ENCODE data around the gene IRF8.

Gene IRF8

DNA sequence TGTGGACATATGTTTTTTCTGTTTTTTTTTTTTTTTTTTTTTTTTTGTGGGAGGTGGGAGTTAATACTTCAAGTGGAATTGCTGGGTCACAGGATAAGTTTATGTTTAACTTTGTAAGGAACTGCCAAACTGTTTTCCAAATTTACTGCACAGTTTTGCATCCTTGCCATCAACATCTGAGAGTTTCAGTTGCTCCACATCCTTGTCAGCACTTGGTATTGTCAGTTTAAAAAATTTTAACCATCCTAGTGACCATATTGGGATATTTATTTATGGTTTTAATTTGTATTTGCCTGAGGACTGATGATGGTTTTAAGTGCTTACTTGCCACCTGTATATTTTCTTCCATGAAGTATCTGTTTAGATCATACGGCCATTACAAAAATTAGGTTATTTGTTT, 34.0 kb upstream of the IRF8 start:
- no peaks in the 10 kb centered on the region for H3K36me3 ChIP-seq
- no peak for DNase-seq
- no peak overlapping the region for H3K4me3 ChIP-seq (ENCODE audit: low read depth, low read length)
- no peaks in the 10 kb centered on the region for H3K4me1 ChIP-seq
- H3K9me3 ChIP-seq: no peaks in the 10 kb centered on the region
- TF ChIP-seq CTCF (IDR thresholded peaks at IDR 0.05; ENCODE audit: low read depth, low read length): no peak
- H3K27me3 ChIP-seq: peaks cover 52% of the 10 kb centered on the region

- Histone ChIP-seq H3K27me3 (peaks cover 53% of the 10 kb centered on the region), H3K4me1 (no peaks in the 10 kb centered on the region), H3K9me3 (no peaks in the 10 kb centered on the region), H3K4me3 (ENCODE audit: low read depth, low read length) (no peak overlapping the region), H3K36me3 (no peaks in the 10 kb centered on the region)
- DNase-seq: no peak
- TF ChIP-seq CTCF (IDR thresholded peaks at IDR 0.05; ENCODE audit: low read depth, low read length): no peak
Observed at GRCh38 chr16:85867189-85867588, 31.8 kb upstream of the IRF8 start.

GRCh38 chr16:85868495-85868894, 30.5 kb upstream of the IRF8 start:
- H3K27me3 ChIP-seq: peaks cover 66% of the 10 kb centered on the region
- TF ChIP-seq CTCF (IDR thresholded peaks at IDR 0.05; ENCODE audit: low read depth, low read length): no peak
- H3K36me3 ChIP-seq: no peaks in the 10 kb centered on the region
- DNase-seq: no peak
- no peaks in the 10 kb centered on the region for H3K9me3 ChIP-seq
- no peak overlapping the region for H3K4me3 ChIP-seq (ENCODE audit: low read depth, low read length)
- no peaks in the 10 kb centered on the region for H3K4me1 ChIP-seq

DNA sequence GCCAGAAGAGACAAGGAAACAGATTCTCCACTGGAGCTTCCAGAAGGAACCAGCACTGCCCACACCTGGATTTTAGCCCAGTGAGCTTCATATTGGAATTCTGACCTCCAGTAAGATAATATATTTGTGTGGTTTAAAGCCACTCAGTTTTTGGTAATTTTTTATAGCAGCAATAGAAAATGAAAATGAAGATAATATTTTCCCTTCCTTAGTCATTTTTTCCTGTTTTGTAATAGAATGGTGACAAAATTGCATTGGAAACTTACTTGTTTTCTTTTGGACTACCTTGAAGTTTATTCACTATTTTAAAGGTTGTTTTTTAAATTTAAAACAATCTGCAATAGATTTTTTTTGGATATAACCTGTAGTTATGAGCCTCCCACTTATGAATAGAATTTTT, 29.8 kb upstream of the IRF8 start:
- no peak for TF ChIP-seq CTCF (IDR thresholded peaks at IDR 0.05; ENCODE audit: low read depth, low read length)
- no peaks in the 10 kb centered on the region for H3K36me3 ChIP-seq
- peaks cover 70% of the 10 kb centered on the region for H3K27me3 ChIP-seq
- no peaks in the 10 kb centered on the region for H3K4me1 ChIP-seq
- H3K4me3 ChIP-seq (ENCODE audit: low read depth, low read length): no peak overlapping the region
- no peak for DNase-seq
- no peaks in the 10 kb centered on the region for H3K9me3 ChIP-seq

- Histone ChIP-seq H3K9me3 (no peaks in the 10 kb centered on the region), H3K4me1 (no peaks in the 10 kb centered on the region), H3K27me3 (peaks cover 68% of the 10 kb centered on the region), H3K4me3 (ENCODE audit: low read depth, low read length) (no peak overlapping the region), H3K36me3 (no peaks in the 10 kb centered on the region)
- TF ChIP-seq CTCF (IDR thresholded peaks at IDR 0.05; ENCODE audit: low read depth, low read length): no peak
- no peak for DNase-seq
Observed at GRCh38 chr16:85869785-85870558, 29.0 kb upstream of the IRF8 start.

- no peak overlapping the region for H3K4me3 ChIP-seq (ENCODE audit: low read depth, low read length)
- TF ChIP-seq CTCF (IDR thresholded peaks at IDR 0.05; ENCODE audit: low read depth, low read length): no peak
- DNase-seq: no peak
- no peaks in the 10 kb centered on the region for H3K9me3 ChIP-seq
- no peaks in the 10 kb centered on the region for H3K36me3 ChIP-seq
- H3K27me3 ChIP-seq: peaks cover 63% of the 10 kb centered on the region
- no peaks in the 10 kb centered on the region for H3K4me1 ChIP-seq
Observed at GRCh38 chr16:85871756-85872155, 27.2 kb upstream of the IRF8 start.
